ENCODE measurements around the gene RNF114.

Gene RNF114

DNA sequence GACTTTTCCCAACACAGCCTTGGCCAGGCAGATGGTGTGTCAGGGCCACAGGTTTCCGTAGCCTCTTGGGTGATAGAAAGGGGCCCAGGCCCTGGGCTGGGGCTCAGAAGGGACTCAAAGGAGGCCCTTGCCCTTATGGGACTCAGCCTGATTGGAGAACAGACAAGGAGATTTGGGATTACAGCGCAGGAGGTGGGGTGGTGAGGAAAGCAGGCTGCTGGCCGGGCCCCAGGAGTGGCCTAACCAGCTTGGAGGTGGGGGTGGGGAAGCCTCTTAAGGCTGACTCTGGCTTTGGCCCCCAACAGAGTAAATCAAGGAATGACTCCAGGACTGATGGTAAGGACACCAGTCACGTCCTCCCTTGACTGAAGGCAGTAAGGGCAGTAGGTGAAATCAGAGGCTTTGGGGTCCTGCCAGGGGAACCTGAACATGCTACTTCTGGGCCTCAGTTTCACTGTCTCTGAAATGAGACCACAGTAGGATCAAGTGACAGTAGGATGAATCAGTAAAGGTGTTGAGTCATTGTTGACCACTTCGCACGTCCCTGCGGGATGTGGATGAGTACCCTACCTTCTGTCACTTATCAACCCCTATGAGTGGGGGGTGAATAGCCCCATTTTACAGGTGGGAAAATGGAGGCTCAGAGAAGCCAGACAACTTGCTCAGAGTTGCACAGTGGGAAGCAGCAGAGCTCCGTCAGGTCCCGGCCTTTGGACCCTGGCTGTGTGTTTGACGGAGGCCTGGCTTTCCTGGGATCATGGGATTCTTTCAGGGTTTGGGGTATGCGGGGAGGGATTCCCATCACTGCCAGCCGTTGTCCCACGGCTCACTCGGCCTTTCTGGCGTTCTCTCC, 51.0 kb downstream of the RNF114 start:
- Histone ChIP-seq H4K20me1 (ENCODE audit: insufficient read depth, low read length, poor library complexity, severe bottlenecking) (no peaks in the 10 kb centered on the region), H3K4me3 (ENCODE audit: low read length, poor library complexity, severe bottlenecking) (no peak overlapping the region), H3K9me3 (ENCODE audit: insufficient read depth, low read depth, low read length) (no peaks in the 10 kb centered on the region), H3F3A (ENCODE audit: low read depth) (no peaks in the 10 kb centered on the region), H3K79me2 (ENCODE audit: insufficient read depth, low read length) (no peaks in the 10 kb centered on the region), H3K27me3 (ENCODE audit: insufficient read depth, low read length, poor library complexity, severe bottlenecking) (no peaks in the 10 kb centered on the region), H2AFZ (ENCODE audit: low read length) (no peak overlapping the region), H3K4me2 (ENCODE audit: low read depth, low read length, poor library complexity, severe bottlenecking) (no peak overlapping the region), H3K9ac (ENCODE audit: low read depth, low read length, poor library complexity, severe bottlenecking) (no peak overlapping the region), H3K36me3 (ENCODE audit: insufficient read depth, low read length) (no peaks in the 10 kb centered on the region), H3K9me2 (replicated peaks; ENCODE audit: low read depth, low read length) (no peaks in the 10 kb centered on the region), H3K4me1 (ENCODE audit: insufficient read depth, low read length, poor library complexity, severe bottlenecking) (peaks cover 4% of the 10 kb centered on the region)
- TF ChIP-seq, protein P1, sequence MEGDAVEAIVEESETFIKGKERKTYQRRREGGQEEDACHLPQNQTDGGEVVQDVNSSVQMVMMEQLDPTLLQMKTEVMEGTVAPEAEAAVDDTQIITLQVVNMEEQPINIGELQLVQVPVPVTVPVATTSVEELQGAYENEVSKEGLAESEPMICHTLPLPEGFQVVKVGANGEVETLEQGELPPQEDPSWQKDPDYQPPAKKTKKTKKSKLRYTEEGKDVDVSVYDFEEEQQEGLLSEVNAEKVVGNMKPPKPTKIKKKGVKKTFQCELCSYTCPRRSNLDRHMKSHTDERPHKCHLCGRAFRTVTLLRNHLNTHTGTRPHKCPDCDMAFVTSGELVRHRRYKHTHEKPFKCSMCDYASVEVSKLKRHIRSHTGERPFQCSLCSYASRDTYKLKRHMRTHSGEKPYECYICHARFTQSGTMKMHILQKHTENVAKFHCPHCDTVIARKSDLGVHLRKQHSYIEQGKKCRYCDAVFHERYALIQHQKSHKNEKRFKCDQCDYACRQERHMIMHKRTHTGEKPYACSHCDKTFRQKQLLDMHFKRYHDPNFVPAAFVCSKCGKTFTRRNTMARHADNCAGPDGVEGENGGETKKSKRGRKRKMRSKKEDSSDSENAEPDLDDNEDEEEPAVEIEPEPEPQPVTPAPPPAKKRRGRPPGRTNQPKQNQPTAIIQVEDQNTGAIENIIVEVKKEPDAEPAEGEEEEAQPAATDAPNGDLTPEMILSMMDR (conservative IDR thresholded peaks at IDR 0.05; ENCODE audit: low read length): no peak
- no peak for TF ChIP-seq EZH2phosphoT487 (IDR thresholded peaks at IDR 0.05; ENCODE audit: borderline replicate concordance)

DNA sequence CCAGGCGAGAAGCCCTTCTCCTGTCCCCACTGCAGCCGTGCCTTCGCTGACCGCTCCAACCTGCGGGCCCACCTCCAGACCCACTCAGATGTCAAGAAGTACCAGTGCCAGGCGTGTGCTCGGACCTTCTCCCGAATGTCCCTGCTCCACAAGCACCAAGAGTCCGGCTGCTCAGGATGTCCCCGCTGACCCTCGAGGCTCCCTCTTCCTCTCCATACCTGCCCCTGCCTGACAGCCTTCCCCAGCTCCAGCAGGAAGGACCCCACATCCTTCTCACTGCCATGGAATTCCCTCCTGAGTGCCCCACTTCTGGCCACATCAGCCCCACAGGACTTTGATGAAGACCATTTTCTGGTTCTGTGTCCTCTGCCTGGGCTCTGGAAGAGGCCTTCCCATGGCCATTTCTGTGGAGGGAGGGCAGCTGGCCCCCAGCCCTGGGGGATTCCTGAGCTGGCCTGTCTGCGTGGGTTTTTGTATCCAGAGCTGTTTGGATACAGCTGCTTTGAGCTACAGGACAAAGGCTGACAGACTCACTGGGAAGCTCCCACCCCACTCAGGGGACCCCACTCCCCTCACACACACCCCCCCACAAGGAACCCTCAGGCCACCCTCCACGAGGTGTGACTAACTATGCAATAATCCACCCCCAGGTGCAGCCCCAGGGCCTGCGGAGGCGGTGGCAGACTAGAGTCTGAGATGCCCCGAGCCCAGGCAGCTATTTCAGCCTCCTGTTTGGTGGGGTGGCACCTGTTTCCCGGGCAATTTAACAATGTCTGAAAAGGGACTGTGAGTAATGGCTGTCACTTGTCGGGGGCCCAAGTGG, 51.9 kb downstream of the RNF114 start:
- TF ChIP-seq, protein P1 (conservative IDR thresholded peaks at IDR 0.05; ENCODE audit: low read length): no peak
- TF ChIP-seq EZH2phosphoT487 (IDR thresholded peaks at IDR 0.05; ENCODE audit: borderline replicate concordance): no peak
- Histone ChIP-seq H3F3A (ENCODE audit: low read depth) (no peaks in the 10 kb centered on the region), H3K4me1 (ENCODE audit: insufficient read depth, low read length, poor library complexity, severe bottlenecking) (peaks cover under 1% of the 10 kb centered on the region), H2AFZ (ENCODE audit: low read length) (no peak overlapping the region), H3K9ac (ENCODE audit: low read depth, low read length, poor library complexity, severe bottlenecking) (no peak overlapping the region), H3K27me3 (ENCODE audit: insufficient read depth, low read length, poor library complexity, severe bottlenecking) (no peaks in the 10 kb centered on the region), H3K79me2 (ENCODE audit: insufficient read depth, low read length) (no peaks in the 10 kb centered on the region), H3K9me3 (ENCODE audit: insufficient read depth, low read depth, low read length) (no peaks in the 10 kb centered on the region), H3K4me2 (ENCODE audit: low read depth, low read length, poor library complexity, severe bottlenecking) (no peak overlapping the region), H3K9me2 (replicated peaks; ENCODE audit: low read depth, low read length) (no peaks in the 10 kb centered on the region), H4K20me1 (ENCODE audit: insufficient read depth, low read length, poor library complexity, severe bottlenecking) (no peaks in the 10 kb centered on the region), H3K36me3 (ENCODE audit: insufficient read depth, low read length) (no peaks in the 10 kb centered on the region), H3K4me3 (ENCODE audit: low read length, poor library complexity, severe bottlenecking) (no peak overlapping the region)

DNA sequence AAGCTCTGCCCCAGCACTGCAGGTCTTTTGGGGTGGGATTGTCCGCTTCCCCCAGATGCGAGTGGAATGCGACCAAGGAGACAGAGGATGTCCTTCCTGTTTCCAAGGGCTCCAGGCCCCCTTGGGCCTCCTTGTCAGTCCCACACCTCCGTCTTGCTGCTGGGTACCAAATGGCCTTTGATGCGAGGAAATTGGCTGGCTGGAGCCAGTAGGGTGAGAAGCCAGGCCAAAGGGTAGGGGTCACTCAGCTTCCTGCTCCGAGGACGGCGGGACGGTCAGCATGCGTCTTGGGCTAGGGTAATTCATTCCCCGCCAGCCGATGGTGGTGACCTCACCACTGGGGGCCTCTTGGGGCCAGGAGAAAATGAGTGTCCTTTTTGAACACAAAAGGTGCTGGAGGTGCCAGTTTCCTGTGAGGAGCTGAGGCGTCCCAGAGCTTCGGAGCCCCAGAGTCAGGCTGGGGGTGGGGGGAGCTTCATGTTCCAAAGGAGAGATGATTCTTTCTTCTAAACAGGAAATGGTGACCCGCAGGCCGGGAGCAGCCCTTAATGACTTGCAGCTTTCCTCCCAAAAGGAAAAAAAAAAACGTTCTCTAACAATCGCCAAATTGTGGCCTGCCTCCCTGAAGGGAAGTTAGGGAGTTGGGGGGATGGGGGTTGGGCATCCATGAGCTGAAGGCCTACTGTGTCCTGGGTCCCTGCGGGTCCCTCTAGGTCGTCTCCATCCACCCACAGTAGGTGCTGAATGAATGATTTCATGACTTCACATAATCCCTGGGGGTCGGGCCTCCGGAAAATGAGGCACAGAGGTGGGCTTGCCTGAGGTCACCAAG, 53.3 kb downstream of the RNF114 start:
- Histone ChIP-seq H3K79me2 (ENCODE audit: insufficient read depth, low read length) (no peaks in the 10 kb centered on the region), H2AFZ (ENCODE audit: low read length) (no peak overlapping the region), H3K36me3 (ENCODE audit: insufficient read depth, low read length) (no peaks in the 10 kb centered on the region), H3K4me2 (ENCODE audit: low read depth, low read length, poor library complexity, severe bottlenecking) (no peak overlapping the region), H3K9me2 (replicated peaks; ENCODE audit: low read depth, low read length) (no peaks in the 10 kb centered on the region), H3K4me3 (ENCODE audit: low read length, poor library complexity, severe bottlenecking) (no peak overlapping the region), H3K9ac (ENCODE audit: low read depth, low read length, poor library complexity, severe bottlenecking) (no peak overlapping the region), H3F3A (ENCODE audit: low read depth) (no peaks in the 10 kb centered on the region), H4K20me1 (ENCODE audit: insufficient read depth, low read length, poor library complexity, severe bottlenecking) (no peaks in the 10 kb centered on the region), H3K9me3 (ENCODE audit: insufficient read depth, low read depth, low read length) (no peaks in the 10 kb centered on the region), H3K4me1 (ENCODE audit: insufficient read depth, low read length, poor library complexity, severe bottlenecking) (no peaks in the 10 kb centered on the region), H3K27me3 (ENCODE audit: insufficient read depth, low read length, poor library complexity, severe bottlenecking) (no peaks in the 10 kb centered on the region)
- TF ChIP-seq EZH2phosphoT487 (IDR thresholded peaks at IDR 0.05; ENCODE audit: borderline replicate concordance): no peak
- TF ChIP-seq, protein P1 (conservative IDR thresholded peaks at IDR 0.05; ENCODE audit: low read length): no peak
